ENCODE results near the gene SPG7.
A peak's percentile ranks its signal among the peaks of the same experiment; 100 is the strongest.

Gene SPG7

GRCh38 chr16:89563639-89564392 lies 55.6 kb downstream of the SPG7 start:
- H3K9me2 ChIP-seq (ENCODE audit: low read depth, low read length), result no peaks in the 10 kb centered on the region
- TF ChIP-seq EZH2 (IDR thresholded peaks at IDR 0.05; ENCODE audit: borderline replicate concordance, low read length) (no peak), CTCF (IDR thresholded peaks at IDR 0.05; ENCODE audit: low read length) (no peak)
- H3K4me1 ChIP-seq (ENCODE audit: insufficient read depth, low read length, severe bottlenecking), result peaks cover 53% of the 10 kb centered on the region
- H4K20me1 ChIP-seq (ENCODE audit: insufficient read depth, low read length), result no peaks in the 10 kb centered on the region
- H3K27ac ChIP-seq (ENCODE audit: low read depth, low read length, poor library complexity, severe bottlenecking), result no peak overlapping the region
- H3K36me3 ChIP-seq (ENCODE audit: insufficient read depth, low read length), result peaks cover 43% of the 10 kb centered on the region
- peak overlapping the region; percentile 99 for H3K4me3 ChIP-seq (ENCODE audit: low read depth, low read length, poor library complexity, severe bottlenecking)
- no peaks in the 10 kb centered on the region for H3K27me3 ChIP-seq (ENCODE audit: insufficient read depth, low read length)
- no peaks in the 10 kb centered on the region for H3K9me3 ChIP-seq (ENCODE audit: low read length)
- peaks cover 31% of the 10 kb centered on the region for H3F3A ChIP-seq (ENCODE audit: insufficient read depth, low read length)
- H2AFZ ChIP-seq (ENCODE audit: low read length), result no peak overlapping the region
- no peak overlapping the region; the same call in 1 of the 2 replicates for H3K9ac ChIP-seq (ENCODE audit: low read length)
- peaks cover 4% of the 10 kb centered on the region; the same call in 1 of the 2 replicates for H3K79me2 ChIP-seq (ENCODE audit: insufficient read depth, low read length)
- peak overlapping the region; percentile 92 for H3K4me2 ChIP-seq (ENCODE audit: low read length)

GRCh38 chr16:89564476-89565255 lies 56.5 kb downstream of the SPG7 start:
- Histone ChIP-seq H3K4me2 (ENCODE audit: low read length) (peak overlapping the region; percentile 92), H3F3A (ENCODE audit: insufficient read depth, low read length) (peaks cover 31% of the 10 kb centered on the region), H2AFZ (ENCODE audit: low read length) (no peak overlapping the region), H3K9me3 (ENCODE audit: low read length) (no peaks in the 10 kb centered on the region), H3K79me2 (ENCODE audit: insufficient read depth, low read length) (peaks cover 4% of the 10 kb centered on the region; the same call in 1 of the 2 replicates), H3K9ac (ENCODE audit: low read length) (no peak overlapping the region; the same call in 1 of the 2 replicates), H3K27ac (ENCODE audit: low read depth, low read length, poor library complexity, severe bottlenecking) (no peak overlapping the region), H3K4me3 (ENCODE audit: low read depth, low read length, poor library complexity, severe bottlenecking) (peak overlapping the region; percentile 99), H3K4me1 (ENCODE audit: insufficient read depth, low read length, severe bottlenecking) (peaks cover 49% of the 10 kb centered on the region), H3K36me3 (ENCODE audit: insufficient read depth, low read length) (peaks cover 43% of the 10 kb centered on the region), H3K27me3 (ENCODE audit: insufficient read depth, low read length) (peaks cover 4% of the 10 kb centered on the region; the same call in 1 of the 2 replicates), H3K9me2 (ENCODE audit: low read depth, low read length) (no peaks in the 10 kb centered on the region), H4K20me1 (ENCODE audit: insufficient read depth, low read length) (no peaks in the 10 kb centered on the region)
- TF ChIP-seq EZH2 (IDR thresholded peaks at IDR 0.05; ENCODE audit: borderline replicate concordance, low read length) (no peak), CTCF (IDR thresholded peaks at IDR 0.05; ENCODE audit: low read length) (no peak)

- Histone ChIP-seq H3K36me3 (ENCODE audit: insufficient read depth, low read length) (peaks cover 43% of the 10 kb centered on the region), H3K9me2 (ENCODE audit: low read depth, low read length) (no peaks in the 10 kb centered on the region), H2AFZ (ENCODE audit: low read length) (no peak overlapping the region), H3F3A (ENCODE audit: insufficient read depth, low read length) (peaks cover 31% of the 10 kb centered on the region), H3K27me3 (ENCODE audit: insufficient read depth, low read length) (peaks cover 4% of the 10 kb centered on the region; the same call in 1 of the 2 replicates), H3K9me3 (ENCODE audit: low read length) (no peaks in the 10 kb centered on the region), H3K9ac (ENCODE audit: low read length) (no peak overlapping the region), H3K4me1 (ENCODE audit: insufficient read depth, low read length, severe bottlenecking) (peaks cover 47% of the 10 kb centered on the region), H3K27ac (ENCODE audit: low read depth, low read length, poor library complexity, severe bottlenecking) (no peak overlapping the region), H3K79me2 (ENCODE audit: insufficient read depth, low read length) (peaks cover 4% of the 10 kb centered on the region; the same call in 1 of the 2 replicates), H4K20me1 (ENCODE audit: insufficient read depth, low read length) (no peaks in the 10 kb centered on the region), H3K4me2 (ENCODE audit: low read length) (peak overlapping the region; percentile 92), H3K4me3 (ENCODE audit: low read depth, low read length, poor library complexity, severe bottlenecking) (peak overlapping the region; percentile 8)
- no peak for TF ChIP-seq EZH2 (IDR thresholded peaks at IDR 0.05; ENCODE audit: borderline replicate concordance, low read length)
- TF ChIP-seq CTCF (IDR thresholded peaks at IDR 0.05; ENCODE audit: low read length), result no peak
These were observed 57.0 kb downstream of the SPG7 start for GRCh38 chr16:89565256-89565505.
